Measurements from ENCODE around the gene SLC17A5.

The SLC17A5 gene

DNA sequence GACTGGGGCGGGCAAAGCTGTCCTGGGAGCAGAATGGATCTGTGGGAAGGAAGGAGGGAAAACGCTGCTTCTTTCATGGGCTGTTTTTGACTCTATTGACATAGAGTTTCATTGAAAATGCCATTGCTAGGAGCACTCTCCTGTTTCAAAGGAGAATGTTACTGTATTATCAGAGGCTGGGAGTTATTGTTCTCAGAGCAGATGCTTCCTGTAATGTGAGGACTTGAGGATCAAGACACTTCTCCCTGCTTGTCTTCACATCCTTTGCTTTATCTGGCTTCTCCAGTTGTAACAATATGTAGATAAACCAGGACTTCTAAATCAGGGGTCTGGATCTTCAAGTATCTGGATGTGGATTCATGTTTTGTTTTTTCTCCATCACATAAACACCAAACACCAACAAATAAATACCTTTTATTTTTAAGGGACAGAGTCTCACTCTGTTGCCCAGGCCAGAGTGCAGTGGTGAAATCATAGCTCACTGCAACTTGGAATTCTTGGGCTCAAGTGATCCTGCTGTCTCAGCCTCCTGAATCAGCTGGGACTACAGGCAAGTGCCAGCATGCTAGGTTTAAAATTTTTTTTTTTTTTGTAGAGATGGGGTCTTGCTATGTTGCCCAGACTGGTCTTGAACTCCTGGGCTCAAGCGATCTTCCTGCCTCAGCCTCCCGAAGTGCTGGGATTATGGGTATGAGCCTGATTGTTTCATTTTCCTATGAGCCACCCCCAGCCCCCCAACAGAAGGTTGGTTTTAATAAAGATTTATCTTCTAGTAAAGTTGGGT lies 46.1 kb upstream of the SLC17A5 start:
- Histone ChIP-seq H3K79me1 (ENCODE audit: low read depth, low read length) (no peaks in the 10 kb centered on the region), H3K9ac (ENCODE audit: low read depth, low read length, poor library complexity) (no peak overlapping the region), H3K27ac (replicated peaks; ENCODE audit: low read length) (no peak overlapping the region), H3K4ac (ENCODE audit: low read length) (no peak overlapping the region), H2AK5ac (ENCODE audit: low read depth, low read length) (no peak overlapping the region), H3K4me3 (ENCODE audit: low read length in 2 of 2) (no peak overlapping the region), H2BK5ac (ENCODE audit: low read length) (no peak overlapping the region), H3K9me3 (replicated peaks in 1 of 2; ENCODE audit: control insufficient read depth in 2 of 2, insufficient read depth in 1 of 2, low read depth in 1 of 2, low read length in 2 of 2) (no peaks in the 10 kb centered on the region), H2BK12ac (ENCODE audit: low read length) (no peak overlapping the region), H2BK15ac (ENCODE audit: low read length) (no peak overlapping the region), H3K4me2 (ENCODE audit: insufficient read depth, low read length, poor library complexity, severe bottlenecking) (no peak overlapping the region), H2BK120ac (ENCODE audit: low read depth, low read length) (no peak overlapping the region), H3K4me1 (ENCODE audit: control insufficient read depth in 2 of 2, insufficient read depth in 1 of 2, low read depth in 1 of 2, low read length in 2 of 2) (peaks cover 0 to 2% of the 10 kb centered on the region in 2 donors), H3K36me3 (replicated peaks in 1 of 2; ENCODE audit: control insufficient read depth in 2 of 2, insufficient read depth in 2 of 2, low read length in 2 of 2) (no peaks in the 10 kb centered on the region), H3K14ac (ENCODE audit: low read length) (no peak overlapping the region), H3K27me3 (ENCODE audit: control insufficient read depth in 3 of 3, insufficient read depth in 3 of 3, low read depth in 1 of 3, low read length in 3 of 3) (peaks cover 0 to 35% (median 6%) of the 10 kb centered on the region in 3 experiments), H3K18ac (ENCODE audit: low read length) (no peak overlapping the region), H4K8ac (ENCODE audit: low read depth, low read length) (no peak overlapping the region), H4K91ac (ENCODE audit: low read depth, low read length, poor library complexity) (no peak overlapping the region), H3K23ac (ENCODE audit: low read depth, low read length, poor library complexity) (no peak overlapping the region), H2AFZ (ENCODE audit: low read length) (no peak overlapping the region)
- WGBS, 2 donors (ENCODE audit: extremely low coverage in 2 of 2, insufficient read length in 2 of 2, insufficient replicate concordance in 1 of 2) = no CpG with 5 or more reads among the region's 4 CpGs
- no peak for DNase-seq (ENCODE audit: low spot score)

GRCh38 chr6:73696966-73697655 lies 43.3 kb upstream of the SLC17A5 start:
- no CpG with 5 or more reads among the region's 10 CpGs for WGBS, 2 donors (ENCODE audit: extremely low coverage in 2 of 2, insufficient read length in 2 of 2, insufficient replicate concordance in 1 of 2)
- Histone ChIP-seq H3K36me3 (replicated peaks in 1 of 2; ENCODE audit: control insufficient read depth in 2 of 2, insufficient read depth in 2 of 2, low read length in 2 of 2) (no peaks in the 10 kb centered on the region), H2AK5ac (ENCODE audit: low read depth, low read length) (no peak overlapping the region), H3K4ac (ENCODE audit: low read length) (no peak overlapping the region), H2BK120ac (ENCODE audit: low read depth, low read length) (no peak overlapping the region), H3K14ac (ENCODE audit: low read length) (no peak overlapping the region), H3K27me3 (ENCODE audit: control insufficient read depth in 3 of 3, insufficient read depth in 3 of 3, low read depth in 1 of 3, low read length in 3 of 3) (peaks cover 0 to 40% (median 8%) of the 10 kb centered on the region in 3 experiments), H3K4me3 (ENCODE audit: low read length in 2 of 2) (no peak overlapping the region), H2BK15ac (ENCODE audit: low read length) (no peak overlapping the region), H2AFZ (ENCODE audit: low read length) (no peak overlapping the region), H3K9me3 (replicated peaks in 1 of 2; ENCODE audit: control insufficient read depth in 2 of 2, insufficient read depth in 1 of 2, low read depth in 1 of 2, low read length in 2 of 2) (no peaks in the 10 kb centered on the region), H3K9ac (ENCODE audit: low read depth, low read length, poor library complexity) (no peak overlapping the region), H3K27ac (replicated peaks; ENCODE audit: low read length) (no peak overlapping the region), H3K18ac (ENCODE audit: low read length) (no peak overlapping the region), H3K4me2 (ENCODE audit: insufficient read depth, low read length, poor library complexity, severe bottlenecking) (no peak overlapping the region), H3K23ac (ENCODE audit: low read depth, low read length, poor library complexity) (no peak overlapping the region), H4K91ac (ENCODE audit: low read depth, low read length, poor library complexity) (no peak overlapping the region), H3K4me1 (ENCODE audit: control insufficient read depth in 2 of 2, insufficient read depth in 1 of 2, low read depth in 1 of 2, low read length in 2 of 2) (peaks cover 0 to 3% of the 10 kb centered on the region in 2 donors), H4K8ac (ENCODE audit: low read depth, low read length) (no peak overlapping the region), H3K79me1 (ENCODE audit: low read depth, low read length) (no peaks in the 10 kb centered on the region), H2BK12ac (ENCODE audit: low read length) (no peak overlapping the region), H2BK5ac (ENCODE audit: low read length) (no peak overlapping the region)
- DNase-seq (ENCODE audit: low spot score) = no peak

DNA sequence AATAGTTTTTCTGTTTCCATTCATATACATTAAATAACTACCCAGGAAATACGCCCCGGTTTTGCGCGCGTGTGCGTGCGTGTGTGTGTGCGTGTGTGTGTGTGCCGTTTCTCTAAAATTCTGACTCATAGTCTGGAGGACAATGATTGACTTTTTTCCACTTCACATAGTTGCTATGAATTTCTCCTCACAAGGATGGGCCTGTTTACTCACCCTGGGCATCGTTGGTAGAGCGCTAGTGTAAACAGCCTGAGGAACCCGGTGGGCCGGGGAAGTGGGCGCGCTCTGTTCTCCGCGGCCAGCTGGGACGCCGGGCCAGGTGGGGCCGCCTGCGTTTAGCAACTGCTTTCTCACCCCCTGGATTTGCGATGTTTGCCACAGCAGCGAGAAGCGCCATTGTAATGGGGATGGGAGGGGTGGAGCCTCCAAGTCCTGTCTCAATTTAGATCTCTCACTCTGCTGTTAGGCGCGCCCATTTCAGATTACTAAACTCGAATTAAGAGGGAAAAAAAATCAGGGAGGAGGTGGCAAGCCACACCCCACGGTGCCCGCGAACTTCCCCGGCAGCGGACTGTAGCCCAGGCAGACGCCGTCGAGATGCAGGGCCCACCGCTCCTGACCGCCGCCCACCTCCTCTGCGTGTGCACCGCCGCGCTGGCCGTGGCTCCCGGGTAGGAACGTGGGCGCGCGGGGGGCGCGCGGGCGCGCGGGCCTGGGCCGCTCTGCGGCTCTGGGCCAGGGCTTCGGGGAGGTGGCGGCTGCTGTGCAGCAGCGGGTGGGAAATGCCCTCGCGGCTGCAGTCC lies 42.0 kb upstream of the SLC17A5 start, which contains the start of gene CD109:
TSS of gene CD109 (plus strand) at position 585 of the 803 bp plus-strand sequence. CDS start at position 598, 13 bp downstream.
- Histone ChIP-seq H2BK15ac (ENCODE audit: low read length) (peak within 1 kb of the TSS; percentile 91), H3K23ac (ENCODE audit: low read depth, low read length, poor library complexity) (peak within 1 kb of the TSS; percentile 82), H2BK5ac (ENCODE audit: low read length) (no peak within 1 kb of the TSS), H3K79me1 (ENCODE audit: low read depth, low read length) (no peaks in the 10 kb centered on the region), H2BK120ac (ENCODE audit: low read depth, low read length) (no peak within 1 kb of the TSS), H3K4me1 (ENCODE audit: control insufficient read depth in 2 of 2, insufficient read depth in 1 of 2, low read depth in 1 of 2, low read length in 2 of 2) (peaks cover 0 to 3% of the 10 kb centered on the region in 2 donors), H3K9me3 (replicated peaks in 1 of 2; ENCODE audit: control insufficient read depth in 2 of 2, insufficient read depth in 1 of 2, low read depth in 1 of 2, low read length in 2 of 2) (no peaks in the 10 kb centered on the region), H3K4me3 (ENCODE audit: low read length in 2 of 2) (peak within 1 kb of the TSS; percentile 39 to 75), H3K27ac (replicated peaks; ENCODE audit: low read length) (no peak within 1 kb of the TSS), H3K4me2 (ENCODE audit: insufficient read depth, low read length, poor library complexity, severe bottlenecking) (peak within 1 kb of the TSS; percentile 80), H4K8ac (ENCODE audit: low read depth, low read length) (no peak within 1 kb of the TSS), H2BK12ac (ENCODE audit: low read length) (no peak within 1 kb of the TSS), H3K14ac (ENCODE audit: low read length) (peak within 1 kb of the TSS; percentile 79), H2AK5ac (ENCODE audit: low read depth, low read length) (no peak within 1 kb of the TSS), H2AFZ (ENCODE audit: low read length) (peak within 1 kb of the TSS; percentile 91), H3K36me3 (replicated peaks in 1 of 2; ENCODE audit: control insufficient read depth in 2 of 2, insufficient read depth in 2 of 2, low read length in 2 of 2) (no peaks in the 10 kb centered on the region), H4K91ac (ENCODE audit: low read depth, low read length, poor library complexity) (no peak within 1 kb of the TSS), H3K4ac (ENCODE audit: low read length) (no peak within 1 kb of the TSS), H3K18ac (ENCODE audit: low read length) (peak within 1 kb of the TSS; percentile 89), H3K27me3 (ENCODE audit: control insufficient read depth in 3 of 3, insufficient read depth in 3 of 3, low read depth in 1 of 3, low read length in 3 of 3) (peaks cover 0 to 44% (median 8%) of the 10 kb centered on the region in 3 experiments), H3K9ac (ENCODE audit: low read depth, low read length, poor library complexity) (peak within 1 kb of the TSS; percentile 10)
- DNase-seq (ENCODE audit: low spot score) = peak; percentile 50
- no CpG with 5 or more reads among the region's 61 CpGs for WGBS, 2 donors (ENCODE audit: extremely low coverage in 2 of 2, insufficient read length in 2 of 2, insufficient replicate concordance in 1 of 2)

Data from neuronal stem cell (in vitro differentiated cells).